Activated CD4-positive, alpha-beta T cell treated with anti-CD3 and anti-CD28 coated beads, Interleukin-2, Interleukin-4, amounts not matched to agents 100 ng/mL and 50 ng/mL, durations not matched to agents 16 hours and 8 hours (primary cell): Measurements from ENCODE around the gene NOP16.

Experiments
- DNase-seq: peaks from one replicate; pipeline ENCODE4 v3.0.0-alpha.2; 2020; ENCODE audit warnings: low spot score

The NOP16 gene

GRCh38 chr5:176359658-176360057, 28.7 kb downstream of the NOP16 start:
- no peak for DNase-seq

DNA sequence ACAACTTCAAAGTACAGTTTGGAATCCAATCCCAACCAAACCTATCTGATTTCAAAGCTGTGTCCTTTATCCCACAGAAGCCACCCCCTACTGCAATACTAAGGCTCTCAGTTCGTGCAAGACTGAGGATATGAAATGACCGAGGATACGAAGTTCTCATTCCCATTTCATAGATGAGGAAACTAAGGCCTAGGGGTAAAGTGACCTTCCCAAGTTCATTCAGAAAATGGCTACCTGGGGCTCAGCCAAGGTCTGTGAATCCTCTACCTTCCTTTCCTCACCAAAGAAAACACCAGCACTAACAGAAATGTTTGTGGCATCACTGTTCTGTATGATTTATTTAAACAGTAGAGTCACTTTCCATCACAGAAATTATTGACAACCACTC, 32.2 kb downstream of the NOP16 start:
- no peak for DNase-seq

DNA sequence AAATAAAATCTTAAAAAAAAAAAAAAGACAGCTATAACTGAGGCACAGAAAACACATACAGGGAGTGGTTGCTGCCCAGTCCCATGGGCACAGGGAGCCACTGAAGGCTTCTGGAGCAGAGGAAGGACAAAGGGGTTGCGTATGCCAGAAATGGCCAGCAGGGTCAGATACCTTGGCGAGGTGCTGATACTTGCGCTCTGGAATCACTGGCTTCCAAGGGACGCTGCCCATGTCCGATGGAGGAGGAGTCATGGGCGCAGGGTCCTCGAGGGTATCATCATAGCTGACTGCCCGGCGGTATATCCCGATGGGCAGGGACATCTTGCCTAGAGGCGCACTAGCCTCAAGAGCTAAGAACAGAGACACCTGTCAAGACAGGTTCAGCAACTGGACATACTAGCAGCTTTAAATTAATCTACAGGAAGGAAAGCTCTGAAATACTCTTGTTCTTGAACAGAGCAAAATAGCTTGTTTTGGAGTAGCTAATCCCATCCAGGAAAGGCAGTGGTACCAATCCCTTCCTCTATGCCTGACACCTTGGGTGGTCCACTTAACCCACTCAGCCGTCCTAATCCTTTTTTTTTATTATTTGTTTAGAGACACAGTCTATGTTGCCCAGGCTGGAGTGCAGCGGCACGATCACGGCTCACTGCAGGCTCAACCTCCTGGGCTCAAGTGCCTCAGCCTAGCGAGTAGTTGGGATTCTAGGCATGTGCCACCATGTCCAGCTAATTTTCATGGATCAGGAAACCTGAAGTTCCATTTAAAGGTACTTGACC, 32.8 kb downstream of the NOP16 start:
- no peak for DNase-seq

- no peak for DNase-seq
Observed at GRCh38 chr5:176353533-176353932, 34.9 kb downstream of the NOP16 start.

GRCh38 chr5:176352116-176352878, 36.1 kb downstream of the NOP16 start:
- no peak for DNase-seq

DNA sequence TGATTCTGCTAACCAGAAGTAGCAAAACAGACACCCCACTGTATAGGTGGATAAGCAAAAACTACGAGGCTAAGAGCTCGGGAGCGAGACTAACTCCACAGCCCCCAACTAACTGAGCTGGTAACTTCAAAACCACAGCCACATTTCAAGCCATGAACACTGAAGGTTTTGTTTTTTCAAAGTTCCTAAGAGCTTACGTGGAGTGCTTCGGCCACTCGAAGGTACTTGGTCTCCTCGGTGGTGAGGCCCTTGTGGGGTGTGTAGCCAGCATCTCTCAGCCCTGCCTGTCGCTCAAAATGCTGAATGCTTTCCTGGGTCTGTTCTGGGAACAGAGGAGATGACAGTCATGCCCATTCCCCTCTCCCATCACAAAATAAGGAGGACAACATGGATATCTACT, 38.0 kb downstream of the NOP16 start:
- DNase-seq = no peak

DNA sequence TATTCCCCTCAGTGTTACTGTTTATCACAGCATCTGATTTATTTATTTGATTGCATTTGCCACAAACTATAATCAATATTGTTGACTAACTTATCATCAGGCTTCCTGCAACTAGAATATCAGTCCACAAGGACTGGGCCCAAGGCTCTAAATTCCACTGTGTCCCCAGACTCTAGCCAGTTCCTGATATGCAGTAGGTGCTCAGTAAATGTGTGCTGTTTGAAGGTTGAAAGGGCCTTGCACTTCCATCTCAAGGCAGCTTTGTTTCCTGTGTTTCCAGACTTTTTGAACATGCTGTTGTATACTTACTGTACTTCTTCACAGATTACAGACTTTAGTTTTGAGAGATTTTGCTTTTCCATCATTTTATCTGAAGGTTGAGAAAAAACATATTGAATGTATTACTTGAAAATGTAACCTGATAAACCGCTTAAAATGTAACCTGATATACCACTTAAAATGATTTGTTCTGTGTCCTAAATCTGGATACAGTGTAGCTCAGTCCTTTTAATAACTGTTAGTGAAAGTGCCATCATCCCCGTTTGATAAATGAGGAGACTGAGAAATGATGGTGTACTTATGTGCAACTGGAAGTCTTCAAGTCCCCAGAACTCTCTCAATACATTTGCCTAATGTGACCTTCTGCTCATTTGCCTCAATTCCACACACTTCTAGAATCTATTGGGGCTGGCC, 45.5 kb downstream of the NOP16 start:
- no peak for DNase-seq

DNA sequence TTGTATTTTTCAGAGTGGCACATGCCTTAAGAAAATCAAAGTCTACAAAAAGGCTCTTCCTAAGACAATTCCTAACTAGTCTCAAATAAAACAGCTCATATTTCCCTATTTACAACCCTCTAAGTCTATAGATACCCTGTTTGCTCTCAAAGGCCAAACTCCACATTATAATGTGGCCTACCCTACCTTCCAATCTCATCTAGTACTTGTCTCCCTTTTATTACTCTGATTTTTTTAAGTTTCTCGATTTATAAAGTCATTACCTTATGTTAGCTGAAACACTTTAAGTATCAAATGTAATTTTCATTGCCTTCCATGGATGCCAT, 46.3 kb downstream of the NOP16 start:
- DNase-seq = no peak

GRCh38 chr5:176341325-176342157, 46.9 kb downstream of the NOP16 start:
- no peak for DNase-seq

GRCh38 chr5:176339304-176339703, 49.1 kb downstream of the NOP16 start:
- no peak for DNase-seq

DNA sequence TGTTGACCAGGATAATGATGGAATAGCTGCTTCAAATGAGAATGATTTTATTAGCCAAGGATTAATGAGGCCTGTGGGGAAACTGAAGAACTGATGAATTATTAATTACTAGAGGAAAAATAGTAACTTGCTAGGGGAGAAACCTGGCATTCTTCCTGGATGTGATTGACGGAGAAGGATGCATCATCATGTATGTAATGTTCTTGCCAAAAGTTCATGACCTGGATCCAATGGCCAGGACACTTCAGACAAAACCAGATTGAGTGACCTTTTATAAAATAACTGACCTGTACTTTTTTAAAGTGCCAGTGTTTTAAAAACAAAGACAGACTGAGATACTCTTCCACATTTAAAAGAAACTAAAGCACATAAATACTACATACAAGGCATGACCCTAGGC, 50.5 kb downstream of the NOP16 start:
- DNase-seq = no peak

- DNase-seq = no peak
Observed at GRCh38 chr5:176334031-176334770, 54.2 kb downstream of the NOP16 start.
